DND-41 (cell line): ENCODE measurements around the gene MRE11.

Source experiments
- EZH2 ChIP-seq: IDR thresholded peaks from 3 replicates; pipeline ENCODE4 v1.6.1; 2012; ENCODE audit warnings: borderline replicate concordance, low read depth, mild to moderate bottlenecking, moderate library complexity, low read length, inconsistent platforms; ENCODE audit not compliant: severe bottlenecking
- TF ChIP-seq, protein P1 (sequence below): IDR thresholded peaks from 2 replicates; pipeline ENCODE4 v1.5.1; 2012; ENCODE audit warnings: borderline replicate concordance, low read length, moderate library complexity, mild to moderate bottlenecking; ENCODE audit not compliant: poor library complexity, severe bottlenecking; ENCODE audit errors: extremely low read depth

- TF ChIP-seq, protein P1, sequence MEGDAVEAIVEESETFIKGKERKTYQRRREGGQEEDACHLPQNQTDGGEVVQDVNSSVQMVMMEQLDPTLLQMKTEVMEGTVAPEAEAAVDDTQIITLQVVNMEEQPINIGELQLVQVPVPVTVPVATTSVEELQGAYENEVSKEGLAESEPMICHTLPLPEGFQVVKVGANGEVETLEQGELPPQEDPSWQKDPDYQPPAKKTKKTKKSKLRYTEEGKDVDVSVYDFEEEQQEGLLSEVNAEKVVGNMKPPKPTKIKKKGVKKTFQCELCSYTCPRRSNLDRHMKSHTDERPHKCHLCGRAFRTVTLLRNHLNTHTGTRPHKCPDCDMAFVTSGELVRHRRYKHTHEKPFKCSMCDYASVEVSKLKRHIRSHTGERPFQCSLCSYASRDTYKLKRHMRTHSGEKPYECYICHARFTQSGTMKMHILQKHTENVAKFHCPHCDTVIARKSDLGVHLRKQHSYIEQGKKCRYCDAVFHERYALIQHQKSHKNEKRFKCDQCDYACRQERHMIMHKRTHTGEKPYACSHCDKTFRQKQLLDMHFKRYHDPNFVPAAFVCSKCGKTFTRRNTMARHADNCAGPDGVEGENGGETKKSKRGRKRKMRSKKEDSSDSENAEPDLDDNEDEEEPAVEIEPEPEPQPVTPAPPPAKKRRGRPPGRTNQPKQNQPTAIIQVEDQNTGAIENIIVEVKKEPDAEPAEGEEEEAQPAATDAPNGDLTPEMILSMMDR: no peak
- TF ChIP-seq EZH2: no peak
Measured at GRCh38 chr11:94477624-94478023, 16.0 kb downstream of the MRE11 start.
